H1 (cell line): ENCODE data around the gene PHC2. TPM values are rescaled to one million over a fixed set of nuclear protein-coding genes. Genes with fewer than 3 reads are reported as not detected.

Source experiments
- CTCF ChIA-PET: fragments of 300-600 bp; sonication (Branson Sonifier 250); formaldehyde crosslinking; loops from one replicate; lab custom pipeline; 2021; ENCODE audit not compliant: partially characterized antibody; lab: Charles Lee
- POLR2A ChIA-PET: fragments of 300-600 bp; sonication (Branson Sonifier 250); formaldehyde crosslinking; loops from one replicate; lab custom pipeline; 2021; ENCODE audit warnings: inconsistent platforms; ENCODE audit not compliant: partially characterized antibody; lab: Charles Lee
- DNase-seq, 2 experiments: peaks; one replicate each; pipeline versions ENCODE4 v3.0.0 to v3.0.0-alpha.2; 2010 to 2022; ENCODE audit warnings: low spot score in 2 of 2, low read depth in 1 of 2, mixed read lengths in 1 of 2
- FAIRE-seq: peaks from 2 replicates; lab custom pipeline; 2011; peaks lifted over from hg19 to GRCh38; lab: Jason Lieb, UNC
- H2AFZ ChIP-seq: 2 replicates; pipeline ENCODE4 v1.8.1; 2012; ENCODE audit warnings: low read length, inconsistent platforms
- H2AK5ac ChIP-seq: 2 replicates; pipeline ENCODE4 v1.6.1; 2013; ENCODE audit warnings: low read depth, low read length
- H2BK120ac ChIP-seq: replicated peaks from 2 replicates; pipeline ENCODE3; 2013; ENCODE audit warnings: low read depth, low read length, inconsistent platforms
- H2BK12ac ChIP-seq: 2 replicates; pipeline ENCODE4 v1.6.1; 2013; ENCODE audit warnings: low read depth, low read length
- H2BK15ac ChIP-seq: 2 replicates; pipeline ENCODE4 v1.6.1; 2013; ENCODE audit warnings: low read length
- H2BK20ac ChIP-seq: 2 replicates; pipeline ENCODE4 v1.6.1; 2013; ENCODE audit warnings: low read length
- H2BK5ac ChIP-seq: 2 replicates; pipeline ENCODE4 v1.6.1; 2013; ENCODE audit warnings: low read depth, low read length
- H3K14ac ChIP-seq: 2 replicates; pipeline ENCODE4 v1.6.1; 2013; ENCODE audit warnings: inconsistent platforms; ENCODE audit not compliant: insufficient read length
- H3K18ac ChIP-seq: 2 replicates; pipeline ENCODE4 v1.6.1; 2013; ENCODE audit warnings: low read length; ENCODE audit errors: extremely low read depth
- H3K23ac ChIP-seq: 2 replicates; pipeline ENCODE4 v1.6.1; 2013; ENCODE audit warnings: inconsistent platforms; ENCODE audit not compliant: insufficient read length
- H3K23me2 ChIP-seq: 2 replicates; pipeline ENCODE4 v1.6.1; 2013; ENCODE audit warnings: low read depth, low read length
- H3K27ac ChIP-seq: 2 replicates; pipeline ENCODE4 v1.6.1; 2011; ENCODE audit warnings: low read depth, low read length, inconsistent platforms
- H3K27me3 ChIP-seq, 4 experiments: replicated peaks in 1 of 4; 1 replicate in 1 of 4; 2 replicates in 3 of 4; pipeline versions ENCODE4 v1.6.1 to v1.8.1; 2011 to 2013; ENCODE audit warnings: low read length in 3 of 4, mild to moderate bottlenecking in 3 of 4, inconsistent platforms in 2 of 4, mixed read lengths in 2 of 4, moderate library complexity in 1 of 4; ENCODE audit not compliant: control insufficient read depth in 3 of 4, insufficient read depth in 3 of 4; ENCODE audit errors: extremely low read depth in 1 of 4
- H3K36me3 ChIP-seq, 4 experiments: 2 replicates each; pipeline versions ENCODE4 v1.6.1 to v1.8.1; 2011 to 2013; ENCODE audit warnings: mild to moderate bottlenecking in 4 of 4, low read length in 3 of 4, moderate library complexity in 2 of 4, control low read depth in 1 of 4, inconsistent platforms in 1 of 4; ENCODE audit not compliant: insufficient read depth in 4 of 4, control insufficient read depth in 2 of 4
- H3K4ac ChIP-seq: replicated peaks from 2 replicates; pipeline ENCODE3; 2013; ENCODE audit warnings: low read length, low read depth, mixed read lengths, inconsistent platforms; ENCODE audit not compliant: insufficient read length
- H3K4me1 ChIP-seq, 4 experiments: replicated peaks in 1 of 4; 1 replicate in 1 of 4; 2 replicates in 3 of 4; pipeline versions ENCODE4 v1.6.1 to v1.8.1; 2011 to 2013; ENCODE audit warnings: low read length in 3 of 4, inconsistent platforms in 2 of 4, mixed read lengths in 1 of 4; ENCODE audit not compliant: insufficient read depth in 4 of 4, control insufficient read depth in 3 of 4
- H3K4me2 ChIP-seq, 2 experiments: 2 replicates each; pipeline versions ENCODE4 v1.6.1 to v1.8.1; 2011 to 2013; ENCODE audit warnings: low read depth in 2 of 2, low read length in 2 of 2, control low read depth in 1 of 2, inconsistent platforms in 1 of 2, mild to moderate bottlenecking in 1 of 2; ENCODE audit not compliant: insufficient read depth in 1 of 2
- H3K4me3 ChIP-seq, 4 experiments: fragments of 200-600, 300-600 bp in 1 of 4; sonication (generic), shearing (Covaris generic), sonication (Bioruptor Twin) in 1 of 4; 2 replicates each; pipeline versions ENCODE4 v1.5.1 to v1.8.1; 2011 to 2016; ENCODE audit warnings: low read length in 4 of 4, low read depth in 3 of 4, control low read depth in 2 of 4, inconsistent platforms in 2 of 4, mild to moderate bottlenecking in 2 of 4, mixed read lengths in 1 of 4, moderate library complexity in 1 of 4; ENCODE audit not compliant: insufficient read depth in 2 of 4; ENCODE audit errors: extremely low read depth in 1 of 4
- H3K56ac ChIP-seq: replicated peaks from 2 replicates; pipeline ENCODE3; 2013; ENCODE audit warnings: low read depth, mild to moderate bottlenecking, mixed read lengths, low read length, inconsistent platforms; ENCODE audit not compliant: insufficient read length
- H3K79me1 ChIP-seq: 2 replicates; pipeline ENCODE4 v1.6.1; 2013; ENCODE audit warnings: low read depth, low read length, control low read depth
- H3K79me2 ChIP-seq, 2 experiments: 2 replicates each; pipeline versions ENCODE4 v1.6.1 to v1.8.1; 2012 to 2013; ENCODE audit warnings: low read length in 2 of 2, mild to moderate bottlenecking in 2 of 2, inconsistent platforms in 1 of 2; ENCODE audit not compliant: insufficient read depth in 2 of 2, control insufficient read depth in 1 of 2
- H3K9ac ChIP-seq, 4 experiments: replicated peaks in 1 of 4; 1 replicate in 1 of 4; 2 replicates in 3 of 4; pipeline versions ENCODE4 v1.6.1 to v1.8.1; 2011 to 2013; ENCODE audit warnings: low read depth in 3 of 4, low read length in 3 of 4, control low read depth in 2 of 4, mild to moderate bottlenecking in 2 of 4, moderate library complexity in 2 of 4, inconsistent platforms in 1 of 4; ENCODE audit errors: extremely low read depth in 1 of 4
- H3K9me3 ChIP-seq, 2 experiments: 2 replicates each; pipeline versions ENCODE4 v1.6.1 to v1.8.1; 2012 to 2013; ENCODE audit warnings: mild to moderate bottlenecking in 2 of 2, moderate library complexity in 2 of 2, control low read depth in 1 of 2, inconsistent platforms in 1 of 2, low read depth in 1 of 2, low read length in 1 of 2, mixed read lengths in 1 of 2; ENCODE audit not compliant: insufficient read depth in 2 of 2
- H4K20me1 ChIP-seq, 2 experiments: replicated peaks in 1 of 2; 2 replicates each; pipeline versions ENCODE3 to v1.8.1; 2011 to 2013; ENCODE audit warnings: inconsistent platforms in 2 of 2, low read length in 2 of 2, mild to moderate bottlenecking in 1 of 2; ENCODE audit not compliant: insufficient read depth in 2 of 2, control insufficient read depth in 1 of 2
- H4K5ac ChIP-seq: 2 replicates; pipeline ENCODE4 v1.6.1; 2013; ENCODE audit warnings: low read length, low read depth, mixed read lengths, inconsistent platforms; ENCODE audit not compliant: insufficient read length
- H4K8ac ChIP-seq: 2 replicates; pipeline ENCODE4 v1.8.0; 2013; ENCODE audit warnings: mild to moderate bottlenecking, moderate library complexity, low read length, inconsistent platforms; ENCODE audit not compliant: insufficient read depth; ENCODE audit errors: extremely low read depth
- H4K91ac ChIP-seq: replicated peaks from 2 replicates; pipeline ENCODE3; 2013; ENCODE audit warnings: low read length, mixed read lengths, inconsistent platforms; ENCODE audit not compliant: insufficient read length
- BRCA1 ChIP-seq: IDR thresholded peaks from 2 replicates; pipeline ENCODE4 v1.6.1; 2012; ENCODE audit warnings: low read depth, low read length, improper control_type of control experiment
- FOSL1 ChIP-seq: IDR thresholded peaks from 2 replicates; pipeline ENCODE4 v1.6.1; 2011; ENCODE audit warnings: mild to moderate bottlenecking, low read depth, low read length, moderate library complexity; ENCODE audit not compliant: insufficient read depth
- RXRA ChIP-seq: IDR thresholded peaks from 2 replicates; pipeline ENCODE4 v1.6.1; 2011; ENCODE audit warnings: low read depth, mild to moderate bottlenecking, low read length, moderate library complexity; ENCODE audit not compliant: insufficient read depth
- SAP30 ChIP-seq: fragments of 300-600 bp; sonication (generic); IDR thresholded peaks from 2 replicates; pipeline ENCODE4 v1.7.1; 2012; ENCODE audit warnings: low read length, moderate library complexity, mild to moderate bottlenecking, inconsistent platforms; ENCODE audit not compliant: insufficient read depth, insufficient replicate concordance
- SP2 ChIP-seq: IDR thresholded peaks from 2 replicates; pipeline ENCODE4 v1.6.1; 2012; ENCODE audit warnings: mild to moderate bottlenecking, low read length, inconsistent platforms
- WGBS, 2 experiments: shearing (Covaris generic) in 1 of 2; methylation state at CpG; one replicate each; pipeline versions ENCODE4 v1.1.6 to v1.1.7; 2013 to 2015; ENCODE audit warnings: low lambda C conversion rate in 2 of 2, mixed read lengths in 2 of 2, inconsistent platforms in 1 of 2, low coverage in 1 of 2, missing lambda C conversion rate in 1 of 2; ENCODE audit not compliant: insufficient replicate concordance in 2 of 2, insufficient coverage in 1 of 2, insufficient read length in 1 of 2; ENCODE audit errors: extremely low coverage in 1 of 2, missing lambda C conversion rate in 1 of 2; 5-methylcytosine and 5-hydroxymethylcytosine counted together
- polyA plus RNA-seq, 7 experiments: library from polyadenylated mRNA; depleted of rRNA in 3 of 7; stranded (reverse) in 5 of 7; unstranded in 2 of 7; fragments of >200 nt in 5 of 7; fragments of 200-250 nt in 2 of 7; gene quantifications; 1 replicate in 5 of 7; 2 replicates in 1 of 7; 4 replicates in 1 of 7; pipeline versions ENCODE4 v1.2.1 to v1.2.3, GENCODE V29; 2011 to 2013; ENCODE audit warnings: missing spikeins in 2 of 7, mixed read lengths in 2 of 7
- total RNA-seq: library from RNA; stranded (reverse); fragmentation: NEBNext Ultra II Directional; extraction: Animal tissue kit (Norgen Biotek cat#: 25700); gene quantifications from 2 replicates; pipeline ENCODE4 v1.2.1, GENCODE V29; 2021

PHC2 gene
- total and polyA plus RNA-seq, 2 of the 8 experiments (the other 6 are each of a cell fraction or from before 2014, with no cell fraction given), result 5.6 to 14.2 TPM

DNA sequence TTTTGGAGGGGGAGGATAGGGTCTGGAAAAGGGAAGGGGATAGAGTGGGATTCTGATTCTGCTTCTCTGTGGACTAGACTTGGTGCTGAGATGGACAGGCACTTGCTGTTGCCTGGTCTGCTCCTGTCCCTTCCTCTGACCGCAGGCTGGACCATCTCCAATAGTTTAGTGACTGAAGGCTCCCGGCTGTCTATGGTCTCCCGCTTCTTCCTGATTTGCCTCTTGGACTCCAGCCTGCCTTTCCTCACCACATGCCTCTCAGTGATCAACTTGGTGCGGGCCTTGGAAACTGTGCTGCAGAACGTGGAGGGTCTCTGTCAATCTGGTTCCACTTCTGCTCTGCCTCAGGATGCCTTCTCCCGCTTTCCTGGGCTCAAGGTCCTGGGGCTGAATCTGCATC lies 35.3 kb upstream of the PHC2 start:
- H3K9ac ChIP-seq, result no peak overlapping the region
- no peak overlapping the region for H4K91ac ChIP-seq
- no peaks in the 10 kb centered on the region for H3K23me2 ChIP-seq
- no peak overlapping the region for H2BK12ac ChIP-seq
- DNase-seq, result no peak
- no peak overlapping the region for H3K18ac ChIP-seq
- no peak overlapping the region for H3K56ac ChIP-seq
- no peak overlapping the region for H3K14ac ChIP-seq
- no peak overlapping the region for H2BK5ac ChIP-seq
- no peaks in the 10 kb centered on the region for H4K20me1 ChIP-seq
- ChIA-PET POLR2A (interaction anchor here (1.1 kb wide), 1 partner anchor 93 kb away, joined by 3 read pairs; no protein-coding TSS in a partner anchor), CTCF (interaction anchor here (2.8 to 7.6 kb wide), 3 partner anchors 9 to 168 kb away, joined by 13 to 76 read pairs (median 75); no protein-coding TSS in a partner anchor)
- H3K27ac ChIP-seq, result no peak overlapping the region
- no peak overlapping the region for H4K5ac ChIP-seq
- H2BK15ac ChIP-seq, result no peak overlapping the region
- H3K4me3 ChIP-seq, result no peak overlapping the region
- H2AFZ ChIP-seq, result no peak overlapping the region
- H4K8ac ChIP-seq, result no peak overlapping the region
- no peaks in the 10 kb centered on the region for H3K79me1 ChIP-seq
- H3K9me3 ChIP-seq, result no peaks in the 10 kb centered on the region
- H3K4me1 ChIP-seq, result peaks cover 0 to 4% (median 0%) of the 10 kb centered on the region in 4 experiments; a peak in 1 of 7 replicates
- no peaks in the 10 kb centered on the region for H3K79me2 ChIP-seq
- no peak for FAIRE-seq
- H3K4ac ChIP-seq, result no peak overlapping the region
- no peak overlapping the region for H2BK20ac ChIP-seq
- no peak overlapping the region for H2BK120ac ChIP-seq
- WGBS, 2 experiments, result 91% methylated on average over 6 of the region's 6 CpGs; no CpG with 5 or more reads in 1 of the 2 experiments
- H2AK5ac ChIP-seq, result no peak overlapping the region
- no peak for TF ChIP-seq BRCA1
- TF ChIP-seq FOSL1, result no peak
- no peak for TF ChIP-seq SP2
- TF ChIP-seq SAP30, result no peak
- no peak for TF ChIP-seq RXRA
- no peaks in the 10 kb centered on the region for H3K36me3 ChIP-seq
- H3K23ac ChIP-seq, result no peak overlapping the region
- H3K27me3 ChIP-seq, result no peaks in the 10 kb centered on the region; a peak in 1 of 7 replicates
- H3K4me2 ChIP-seq, result no peak overlapping the region
